HCT116 (cell line): ENCODE results near the gene PPIL6. TPM values are rescaled to one million over a fixed set of nuclear protein-coding genes. Genes with fewer than 3 reads are reported as not detected.

Experiments used
- ATAC-seq: fragments of 200-7000 bp; cut with Tn5 transposase; 2 replicates; pipeline ENCODE4 v1.9.1; 2020; ENCODE audit warnings: mild to moderate bottlenecking, moderate library complexity
- BruUV-seq: library from RNA; stranded (reverse); fragments of 400-500 nt; replicated peaks from 2 replicates; lab custom pipeline; 2021; lab: Mats Ljungman, UMichigan
- CTCF ChIA-PET: fragments of 300-600 bp; sonication (Branson Sonifier 250); formaldehyde crosslinking; loops from one replicate; lab custom pipeline; 2021; ENCODE audit warnings: antibody characterized with exemption; lab: Charles Lee
- POLR2A ChIA-PET: fragments of 300-600, 350-600 bp; sonication (Branson Sonifier 250); formaldehyde crosslinking; loops from one replicate; lab custom pipeline; 2021; ENCODE audit warnings: antibody characterized with exemption; lab: Charles Lee
- RAD21 ChIA-PET, 2 experiments: fragments of 300-600 bp; sonication (Branson Sonifier 250); formaldehyde crosslinking; loops; one replicate each; lab custom pipeline; 2023; ENCODE audit warnings: low total read pairs in 2 of 2; ENCODE audit not compliant: uncharacterized antibody in 2 of 2, unreplicated experiment in 2 of 2, low non-redundant PET in 1 of 2; lab: Charles Lee
- DNase-seq: peaks from one replicate; pipeline ENCODE4 v3.0.0-alpha.2; 2010; ENCODE audit warnings: low read depth, low spot score
- H2AFZ ChIP-seq: fragments of 200-600 bp; shearing (Covaris generic), sonication (generic); 2 replicates; pipeline ENCODE4 v1.6.1; 2017; ENCODE audit warnings: low read depth, mixed run types, mixed read lengths, antibody characterized with exemption, low read length; ENCODE audit not compliant: poor library complexity, severe bottlenecking
- H3K27ac ChIP-seq: 2 replicates; pipeline ENCODE4 v1.5.1; 2012; ENCODE audit warnings: low read depth, low read length
- H3K27me3 ChIP-seq: fragments of 200-600 bp; sonication (generic); 2 replicates; pipeline ENCODE4 v1.6.1; 2016; ENCODE audit warnings: mixed run types, low read length, mixed read lengths; ENCODE audit not compliant: insufficient read depth
- H3K36me3 ChIP-seq, 2 experiments: fragments of 200-500 bp in 1 of 2; fragments of 200-600 bp in 1 of 2; sonication (Bioruptor generic) in 1 of 2; sonication (generic) in 1 of 2; 2 replicates each; pipeline versions ENCODE4 v1.5.1 to v1.6.1; 2014 to 2016; ENCODE audit warnings: low read length in 2 of 2, inconsistent platforms in 1 of 2, mixed read lengths in 1 of 2, mixed run types in 1 of 2; ENCODE audit not compliant: insufficient read depth in 2 of 2, control insufficient read depth in 1 of 2
- H3K4me1 ChIP-seq, 2 experiments: fragments of 200-600 bp in 1 of 2; sonication (generic) in 1 of 2; 2 replicates each; pipeline versions ENCODE4 v1.5.1 to v1.6.1; 2012 to 2017; ENCODE audit warnings: low read length in 2 of 2, inconsistent platforms in 1 of 2, mild to moderate bottlenecking in 1 of 2, mixed read lengths in 1 of 2, mixed run types in 1 of 2, moderate library complexity in 1 of 2; ENCODE audit not compliant: insufficient read depth in 2 of 2, control insufficient read depth in 1 of 2
- H3K4me2 ChIP-seq: fragments of 200-600 bp; sonication (generic); 2 replicates; pipeline ENCODE4 v1.6.1; 2017; ENCODE audit warnings: mixed run types, low read length, mixed read lengths
- H3K4me3 ChIP-seq, 2 experiments: fragments of 200-600 bp in 1 of 2; sonication (generic) in 1 of 2; replicated peaks in 1 of 2; 2 replicates each; pipeline ENCODE4 v1.5.1; 2011 to 2016; ENCODE audit warnings: low read length in 2 of 2, control low read depth in 1 of 2, low read depth in 1 of 2, mild to moderate bottlenecking in 1 of 2, mixed read lengths in 1 of 2, mixed run types in 1 of 2
- H3K79me2 ChIP-seq: fragments of 200-600 bp; sonication (generic); 2 replicates; pipeline ENCODE4 v1.6.1; 2017; ENCODE audit warnings: mild to moderate bottlenecking, mixed run types, low read length, moderate library complexity, mixed read lengths; ENCODE audit not compliant: insufficient read depth
- H3K9ac ChIP-seq: fragments of 200-600 bp; sonication (generic); 2 replicates; pipeline ENCODE4 v1.6.1; 2016; ENCODE audit warnings: low read length, mixed read lengths
- H3K9me2 ChIP-seq: fragments of 200-600 bp; sonication (generic), shearing (Covaris generic); 2 replicates; pipeline ENCODE4 v1.6.1; 2017; ENCODE audit warnings: mixed run types, mild to moderate bottlenecking, moderate library complexity; ENCODE audit not compliant: insufficient read depth
- H3K9me3 ChIP-seq, 2 experiments: fragments of 200-500 bp in 1 of 2; fragments of 200-600 bp in 1 of 2; sonication (Bioruptor generic) in 1 of 2; sonication (generic) in 1 of 2; 2 replicates each; pipeline ENCODE4 v1.6.1; 2014 to 2017; ENCODE audit warnings: low read length in 2 of 2, mixed read lengths in 2 of 2, inconsistent platforms in 1 of 2, low read depth in 1 of 2, mild to moderate bottlenecking in 1 of 2, mixed run types in 1 of 2, moderate library complexity in 1 of 2; ENCODE audit not compliant: control insufficient read depth in 1 of 2, insufficient read depth in 1 of 2
- H4K20me1 ChIP-seq: fragments of 200-600 bp; sonication (generic), shearing (Covaris generic); 2 replicates; pipeline ENCODE4 v1.6.1; 2017; ENCODE audit warnings: mixed run types, mild to moderate bottlenecking, moderate library complexity; ENCODE audit not compliant: insufficient read depth
- ATF3 ChIP-seq: IDR thresholded peaks from 2 replicates; pipeline ENCODE4 v1.6.1; 2012
- CBX3 ChIP-seq: IDR thresholded peaks from 2 replicates; pipeline ENCODE4 v1.6.1; 2012; ENCODE audit warnings: low read depth
- CEBPB ChIP-seq: IDR thresholded peaks from 2 replicates; pipeline ENCODE4 v1.6.1; 2012; ENCODE audit warnings: low read depth
- CTCF ChIP-seq, 3 experiments: fragments of 200-600 bp in 1 of 3; sonication (generic) in 1 of 3; IDR thresholded peaks in 2 of 3; conservative IDR thresholded peaks in 1 of 3; 2 replicates each; pipeline ENCODE4 v1.5.1; 2012 to 2017; ENCODE audit warnings: low read depth in 2 of 3, low read length in 2 of 3, antibody characterized with exemption in 1 of 3, borderline replicate concordance in 1 of 3, control low read depth in 1 of 3, mild to moderate bottlenecking in 1 of 3, mixed read lengths in 1 of 3, mixed run types in 1 of 3, moderate library complexity in 1 of 3; ENCODE audit not compliant: insufficient read depth in 1 of 3
- EGR1 ChIP-seq: IDR thresholded peaks from 2 replicates; pipeline ENCODE4 v1.6.1; 2012; ENCODE audit warnings: low read depth
- EZH2 ChIP-seq: fragments of 200-600 bp; sonication (generic); IDR thresholded peaks from 2 replicates; pipeline ENCODE4 v1.6.1; 2017; ENCODE audit warnings: antibody characterized with exemption, mixed run types
- MAX ChIP-seq: IDR thresholded peaks from 2 replicates; pipeline ENCODE4 v1.6.1; 2012
- POLR2A ChIP-seq: IDR thresholded peaks from 2 replicates; pipeline ENCODE4 v1.7.0; 2011; ENCODE audit warnings: borderline replicate concordance; ENCODE audit not compliant: insufficient read depth, insufficient read length; ENCODE audit errors: extremely low read depth
- POLR2AphosphoS5 ChIP-seq: IDR thresholded peaks from 2 replicates; pipeline ENCODE4 v1.6.1; 2011; ENCODE audit warnings: mild to moderate bottlenecking, low read depth, low read length, moderate library complexity
- RAD21 ChIP-seq: IDR thresholded peaks from 2 replicates; pipeline ENCODE4 v1.6.1; 2012; ENCODE audit warnings: low read depth, mild to moderate bottlenecking
- SIN3A ChIP-seq: IDR thresholded peaks from 2 replicates; pipeline ENCODE4 v1.6.1; 2012; ENCODE audit warnings: low read depth
- SP1 ChIP-seq: IDR thresholded peaks from 2 replicates; pipeline ENCODE4 v1.6.1; 2012; ENCODE audit warnings: low read depth
- SRF ChIP-seq: IDR thresholded peaks from 2 replicates; pipeline ENCODE4 v1.6.1; 2012; ENCODE audit warnings: low read depth
- TCF7L2 ChIP-seq: IDR thresholded peaks from 2 replicates; pipeline ENCODE4 v1.7.0; 2011; ENCODE audit warnings: borderline replicate concordance, inconsistent platforms; ENCODE audit not compliant: insufficient read depth, insufficient read length; ENCODE audit errors: extremely low read depth
- YY1 ChIP-seq: IDR thresholded peaks from 2 replicates; pipeline ENCODE4 v1.6.1; 2011; ENCODE audit warnings: low read length, low read depth, moderate library complexity, mild to moderate bottlenecking; ENCODE audit not compliant: insufficient replicate concordance; ENCODE audit errors: extremely low read depth
- ZBTB33 ChIP-seq: IDR thresholded peaks from 2 replicates; pipeline ENCODE4 v1.6.1; 2011; ENCODE audit warnings: mild to moderate bottlenecking, low read length, moderate library complexity; ENCODE audit not compliant: insufficient replicate concordance; ENCODE audit errors: extremely low read depth
- ZFX ChIP-seq: fragments of 450-650 bp; IDR thresholded peaks from 2 replicates; pipeline ENCODE4 v1.6.1; 2017
- ZNF274 ChIP-seq: fragments of 200-500 bp; sonication (Bioruptor generic); IDR thresholded peaks from 2 replicates; pipeline ENCODE4 v1.6.1; 2014; ENCODE audit warnings: mild to moderate bottlenecking, low read depth, low read length, inconsistent platforms
- intact Hi-C: fragments of 100-400 bp; cut with micrococcal nuclease; formaldehyde crosslinking; loops from 2 replicates; pipeline ENCODE4 v1.10.0; 2022
- total RNA-seq: library from RNA; stranded (reverse); gene quantifications from one replicate; pipeline ENCODE4 v1.2.1, GENCODE V29; 2021; ENCODE audit not compliant: unreplicated experiment

Gene PPIL6
- total RNA-seq, 1 experiment from 2014 or later: 3.3 TPM

GRCh38 chr6:109477184-109477583 lies 36.8 kb upstream of the PPIL6 start:
- no peak overlapping the region for H2AFZ ChIP-seq
- ChIA-PET POLR2A (no interaction called here), CTCF (no interaction called here), RAD21 (no interaction called here)
- intact Hi-C loops: no loop called here
- H4K20me1 ChIP-seq: no peaks in the 10 kb centered on the region
- no peak overlapping the region for H3K4me3 ChIP-seq
- no peak overlapping the region for H3K4me2 ChIP-seq
- DNase-seq: no peak
- H3K4me1 ChIP-seq: peaks cover 4% of the 10 kb centered on the region in 2 experiments; a peak in 2 of 4 replicates
- H3K27ac ChIP-seq: no peak overlapping the region
- H3K36me3 ChIP-seq: peaks cover 42 to 51% of the 10 kb centered on the region in 2 experiments
- peaks cover 92% of the 10 kb centered on the region for H3K79me2 ChIP-seq
- BruUV-seq: no TSS peak
- no peaks in the 10 kb centered on the region for H3K9me3 ChIP-seq
- ATAC-seq: no peak
- H3K9ac ChIP-seq: no peak overlapping the region
- H3K27me3 ChIP-seq: no peaks in the 10 kb centered on the region
- H3K9me2 ChIP-seq: no peaks in the 10 kb centered on the region
- TF ChIP-seq CTCF (IDR thresholded peaks at IDR 0.05 in 2 of 3, conservative IDR thresholded peaks at IDR 0.05 in 1 of 3; ENCODE audit: borderline replicate concordance in 1 of 3, insufficient read depth in 1 of 3, low read depth in 2 of 3, low read length in 2 of 3) (no peak), YY1 (no peak), POLR2A (no peak), CEBPB (no peak), POLR2AphosphoS5 (no peak), MAX (no peak), ATF3 (no peak), ZNF274 (no peak), TCF7L2 (no peak), SIN3A (no peak), ZFX (no peak), EZH2 (no peak), RAD21 (no peak), EGR1 (no peak), CBX3 (no peak), ZBTB33 (no peak), SRF (no peak), SP1 (no peak)
